Measurements from ENCODE around the gene AOAH.
"Not testable (repeated sequence)": the region's sequence is repeated elsewhere in the genome, so short reads cannot be mapped to it uniquely, and the experiment has no call there.

AOAH gene

GRCh38 chr7:36736090-36736898, 12.0 kb upstream of the AOAH start:
- no peak for DNase-seq (ENCODE audit: low read depth in 2 of 2)

GRCh38 chr7:36735172-36735571, 10.9 kb upstream of the AOAH start:
- no peak for DNase-seq (ENCODE audit: low read depth in 2 of 2)

GRCh38 chr7:36734731-36735130, 10.4 kb upstream of the AOAH start:
- DNase-seq (ENCODE audit: low read depth in 2 of 2): no peak

- no peak for DNase-seq (ENCODE audit: low read depth in 2 of 2)
Observed at GRCh38 chr7:36733411-36733810, 9.1 kb upstream of the AOAH start.

GRCh38 chr7:36732806-36733205, 8.5 kb upstream of the AOAH start:
- no peak for DNase-seq (ENCODE audit: low read depth in 2 of 2)

- no peak for DNase-seq (ENCODE audit: low read depth in 2 of 2)
Observed at GRCh38 chr7:36730046-36730445, 5.8 kb upstream of the AOAH start.

GRCh38 chr7:36728143-36728542, 3.8 kb upstream of the AOAH start:
- DNase-seq (ENCODE audit: low read depth in 2 of 2): no peak

- DNase-seq (ENCODE audit: low read depth in 2 of 2): no peak
Observed at GRCh38 chr7:36726806-36727503, 2.7 kb upstream of the AOAH start.

- DNase-seq (ENCODE audit: low read depth in 2 of 2): no peak
Observed at GRCh38 chr7:36726311-36726710, 2.0 kb upstream of the AOAH start.

GRCh38 chr7:36724996-36725395, 702 bp upstream of the AOAH start:
- DNase-seq (ENCODE audit: low read depth in 2 of 2): no peak

GRCh38 chr7:36723291-36723690, 1.0 kb downstream of the AOAH start:
- DNase-seq (ENCODE audit: low read depth in 2 of 2): no peak

GRCh38 chr7:36719083-36719632, 5.1 kb downstream of the AOAH start:
- no peak for DNase-seq (ENCODE audit: low read depth in 2 of 2)

GRCh38 chr7:36717586-36717985, 6.7 kb downstream of the AOAH start:
- no peak for DNase-seq (ENCODE audit: low read depth in 2 of 2)

GRCh38 chr7:36716802-36717201, 7.5 kb downstream of the AOAH start:
- DNase-seq (ENCODE audit: low read depth in 2 of 2): not testable (repeated sequence)

GRCh38 chr7:36712015-36712414, 12.3 kb downstream of the AOAH start:
- DNase-seq (ENCODE audit: low read depth in 2 of 2): no peak

- DNase-seq (ENCODE audit: low read depth in 2 of 2): no peak
Observed at GRCh38 chr7:36711256-36711655, 13.0 kb downstream of the AOAH start.

- DNase-seq (ENCODE audit: low read depth in 2 of 2): no peak
Observed at GRCh38 chr7:36710186-36710791, 14.0 kb downstream of the AOAH start.

GRCh38 chr7:36708767-36709166, 15.5 kb downstream of the AOAH start:
- DNase-seq (ENCODE audit: low read depth in 2 of 2): no peak

GRCh38 chr7:36707898-36708297, 16.4 kb downstream of the AOAH start:
- no peak for DNase-seq (ENCODE audit: low read depth in 2 of 2)

- DNase-seq (ENCODE audit: low read depth in 2 of 2): no peak
Observed at GRCh38 chr7:36707465-36707864, 16.8 kb downstream of the AOAH start.

- not testable (repeated sequence) for DNase-seq (ENCODE audit: low read depth in 2 of 2)
Observed at GRCh38 chr7:36703860-36704259, 20.4 kb downstream of the AOAH start.

- DNase-seq (ENCODE audit: low read depth in 2 of 2): no peak
Observed at GRCh38 chr7:36692456-36692855, 31.8 kb downstream of the AOAH start.

GRCh38 chr7:36691983-36692382, 32.3 kb downstream of the AOAH start:
- DNase-seq (ENCODE audit: low read depth in 2 of 2): no peak
